Stimulated activated naive CD8-positive, alpha-beta T cell treated with anti-CD3 and anti-CD28 coated beads, Interleukin-15, amount 100 ng/mL, for 72 hours (primary cell): ENCODE results near the gene DCUN1D5.

Experiments
- ATAC-seq: fragments of 150-1000 bp; cut with Tn5 transposase; 2 replicates; pipeline ENCODE4 v1.10.0; 2021; ENCODE audit warnings: mild to moderate bottlenecking, moderate library complexity
- DNase-seq, 2 donors: peaks; one replicate each; pipeline ENCODE4 v3.0.0; 2021 to 2022
- H3K27ac Mint-ChIP-seq, 2 donors: one replicate each; pipeline ENCODE4 v1.8.0; 2022; ENCODE audit warnings: mild to moderate bottlenecking in 2 of 2, mixed read lengths in 2 of 2, moderate library complexity in 2 of 2
- H3K27me3 Mint-ChIP-seq: one replicate; pipeline ENCODE4 v1.8.0; 2022; ENCODE audit warnings: mixed read lengths
- H3K4me1 Mint-ChIP-seq: one replicate; pipeline ENCODE4 v1.8.0; 2022; ENCODE audit warnings: mild to moderate bottlenecking, mixed read lengths
- H3K4me3 Mint-ChIP-seq, 2 donors: one replicate each; pipeline ENCODE4 v1.8.0; 2022; ENCODE audit warnings: mild to moderate bottlenecking in 2 of 2, mixed read lengths in 2 of 2, moderate library complexity in 1 of 2
- H3K9me3 Mint-ChIP-seq, 2 donors: one replicate each; pipeline ENCODE4 v1.8.0; 2022; ENCODE audit warnings: mixed read lengths in 2 of 2

DCUN1D5 gene

DNA sequence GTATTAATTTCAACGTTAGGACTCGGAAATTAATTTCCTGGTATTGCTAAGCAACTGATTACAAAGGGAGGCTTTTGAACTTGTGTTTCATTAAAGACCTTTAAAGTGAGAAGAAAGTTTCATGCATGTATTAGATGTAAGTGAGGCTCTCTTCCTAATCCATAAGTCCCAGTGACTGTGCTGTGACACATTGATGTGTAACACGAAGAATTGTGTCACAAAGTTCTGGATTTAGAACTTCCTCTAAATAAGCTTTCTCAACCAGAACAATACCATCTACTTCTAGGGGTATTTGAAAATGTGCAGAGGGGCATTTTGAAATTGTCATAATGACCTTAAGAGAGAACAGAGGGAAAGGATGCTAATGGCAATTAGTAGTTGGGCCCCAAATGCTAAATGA, 14.4 kb downstream of the DCUN1D5 start:
- Mint-ChIP-seq H3K4me1 (no peaks in the 10 kb centered on the region), H3K27me3 (no peaks in the 10 kb centered on the region), H3K27ac (peak overlapping the region in 1 of 2 donors; percentile 42), H3K4me3 (no peak overlapping the region), H3K9me3 (no peaks in the 10 kb centered on the region)
- DNase-seq (no peak), ATAC-seq (no peak)

DNA sequence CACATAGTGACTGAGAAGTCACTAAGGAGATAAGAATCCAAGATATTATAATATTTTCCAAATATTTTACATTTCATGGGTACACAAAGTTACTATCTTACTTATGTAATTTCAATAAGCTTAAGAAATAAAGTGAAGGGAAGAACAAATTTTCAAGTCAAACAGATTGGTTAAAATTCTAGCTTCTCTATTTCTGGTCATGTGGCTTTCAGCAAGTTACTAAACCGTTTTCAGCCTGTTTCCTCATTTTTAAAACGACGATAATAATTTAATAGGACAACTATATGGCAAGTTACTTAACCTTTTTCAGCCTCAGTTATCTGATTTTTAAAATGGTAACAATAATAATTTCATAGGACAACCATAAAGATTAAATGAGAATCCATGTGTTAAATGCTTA, 15.6 kb downstream of the DCUN1D5 start:
- no peaks in the 10 kb centered on the region for H3K27me3 Mint-ChIP-seq
- H3K4me1 Mint-ChIP-seq: no peaks in the 10 kb centered on the region
- no peaks in the 10 kb centered on the region for H3K9me3 Mint-ChIP-seq
- no peak overlapping the region for H3K4me3 Mint-ChIP-seq
- DNase-seq (no peak), ATAC-seq (no peak)
- no peak overlapping the region for H3K27ac Mint-ChIP-seq

DNA sequence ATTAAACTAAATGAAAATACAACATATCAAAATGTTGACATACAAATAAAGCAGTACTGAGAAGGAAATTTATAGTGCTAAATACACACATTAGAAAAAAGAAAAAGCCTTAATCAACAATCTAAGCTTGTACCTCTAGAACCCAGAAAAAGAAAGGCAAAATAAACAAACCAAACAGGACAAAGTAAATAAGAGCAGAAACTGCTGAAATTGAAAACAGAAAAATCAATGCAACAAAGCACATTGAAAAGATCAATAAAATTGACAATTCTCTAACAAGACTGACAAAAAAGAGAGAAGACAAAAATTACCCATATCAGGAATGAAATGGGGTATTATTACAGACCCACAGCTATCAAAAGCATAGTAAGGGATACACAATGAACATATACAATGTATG, 21.0 kb downstream of the DCUN1D5 start:
- H3K27ac Mint-ChIP-seq: peak overlapping the region; percentile 7 to 96
- no peak overlapping the region for H3K4me3 Mint-ChIP-seq
- H3K4me1 Mint-ChIP-seq: peaks cover 42% of the 10 kb centered on the region

DNA sequence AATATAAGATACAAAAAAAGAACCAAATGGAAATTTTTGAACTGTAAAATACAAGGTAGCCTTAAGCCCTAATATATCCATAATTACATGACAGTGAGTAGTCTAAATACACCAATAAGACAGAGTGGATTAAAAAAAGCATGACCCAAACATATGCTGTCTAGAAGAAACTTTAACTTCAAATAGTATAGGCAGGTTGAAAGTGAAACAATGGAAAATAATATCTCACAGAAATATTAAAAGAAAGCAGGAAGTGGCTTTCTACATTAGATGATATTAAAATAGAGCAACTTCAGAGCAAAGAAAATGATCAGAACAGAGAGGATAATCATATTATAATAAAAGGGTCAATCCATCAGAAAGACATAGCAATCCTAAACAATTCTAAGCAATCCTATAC, 21.8 kb downstream of the DCUN1D5 start:
- Mint-ChIP-seq H3K4me1 (peaks cover 42% of the 10 kb centered on the region), H3K4me3 (peak overlapping the region; percentile 29 to 55), H3K27me3 (no peaks in the 10 kb centered on the region), H3K9me3 (no peaks in the 10 kb centered on the region), H3K27ac (peak overlapping the region; percentile 44 to 96)
- DNase-seq: no peak
- peak; percentile 68 for ATAC-seq

More for the DNA sequence above, 21.0 kb downstream of the DCUN1D5 start:
- ATAC-seq: no peak
- Mint-ChIP-seq H3K9me3 (no peaks in the 10 kb centered on the region), H3K27me3 (no peaks in the 10 kb centered on the region)
- DNase-seq: no peak

DNA sequence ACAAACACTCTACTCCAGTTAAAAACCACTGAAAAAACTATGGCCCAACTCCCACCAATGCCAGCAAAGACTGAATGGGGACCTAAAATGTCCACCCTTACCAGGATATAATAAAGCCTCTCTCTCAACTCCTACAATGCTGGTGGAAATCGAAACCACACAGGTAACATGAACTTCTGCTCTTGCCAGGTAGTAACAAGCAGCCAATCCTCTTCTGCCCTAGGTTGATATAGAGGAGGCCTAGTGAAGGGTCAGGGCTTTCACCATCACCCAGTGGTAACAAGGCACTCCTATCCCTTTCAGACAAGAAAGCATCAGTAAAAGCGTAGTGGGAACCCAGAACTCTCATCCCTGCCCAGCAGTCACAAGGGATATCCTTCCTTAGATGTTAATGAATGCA, 22.6 kb downstream of the DCUN1D5 start:
- Mint-ChIP-seq H3K27me3 (no peaks in the 10 kb centered on the region), H3K9me3 (no peaks in the 10 kb centered on the region), H3K4me1 (peaks cover 42% of the 10 kb centered on the region), H3K4me3 (peak overlapping the region; percentile 29 to 55), H3K27ac (peak overlapping the region; percentile 44 to 96)
- no peak for ATAC-seq
- DNase-seq: no peak

DNA sequence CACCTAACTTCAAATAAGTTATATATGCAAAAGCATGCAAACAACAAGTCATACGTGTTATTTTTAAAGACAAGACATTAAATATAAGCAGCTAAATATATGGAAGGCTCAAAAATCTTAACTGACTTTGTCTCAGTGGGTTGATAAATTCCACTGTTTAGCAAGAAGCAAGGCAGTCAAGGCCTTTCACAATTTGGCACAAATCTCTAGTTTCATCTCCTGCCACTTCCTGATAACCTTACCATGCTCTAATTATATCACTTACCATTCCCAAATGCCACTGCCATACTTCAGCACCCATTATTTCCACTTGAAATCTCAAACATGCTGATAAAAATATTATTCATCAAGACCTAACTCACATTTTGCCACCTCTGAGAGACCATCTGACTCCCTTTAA, 24.8 kb downstream of the DCUN1D5 start:
- Mint-ChIP-seq H3K4me3 (no peak overlapping the region), H3K9me3 (no peaks in the 10 kb centered on the region), H3K27me3 (no peaks in the 10 kb centered on the region), H3K27ac (peak overlapping the region in 1 of 2 donors; percentile 47), H3K4me1 (peaks cover 42% of the 10 kb centered on the region)
- ATAC-seq (no peak), DNase-seq (no peak)

DNA sequence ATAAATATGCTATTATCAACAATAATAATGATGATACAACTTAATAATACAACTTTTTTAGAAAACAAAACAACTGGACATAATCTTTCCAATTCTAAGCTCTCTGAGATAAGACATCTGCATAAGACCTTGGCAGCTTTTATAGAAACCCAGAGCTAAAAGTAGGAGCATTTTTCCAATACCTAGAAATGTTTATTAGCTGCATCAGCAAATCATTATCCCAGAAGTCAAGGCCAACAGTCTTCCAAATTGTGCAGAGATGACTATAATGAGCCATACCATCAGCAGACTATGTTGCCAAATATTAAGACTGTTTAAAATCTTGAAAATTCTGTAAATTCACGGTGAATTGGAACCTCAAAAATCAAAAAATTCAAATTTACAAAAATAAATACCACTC, 30.3 kb downstream of the DCUN1D5 start:
- DNase-seq (no peak), ATAC-seq (no peak)
- Mint-ChIP-seq H3K9me3 (no peaks in the 10 kb centered on the region), H3K4me3 (no peak overlapping the region), H3K27me3 (no peaks in the 10 kb centered on the region), H3K4me1 (peaks cover 1% of the 10 kb centered on the region), H3K27ac (no peak overlapping the region)

DNA sequence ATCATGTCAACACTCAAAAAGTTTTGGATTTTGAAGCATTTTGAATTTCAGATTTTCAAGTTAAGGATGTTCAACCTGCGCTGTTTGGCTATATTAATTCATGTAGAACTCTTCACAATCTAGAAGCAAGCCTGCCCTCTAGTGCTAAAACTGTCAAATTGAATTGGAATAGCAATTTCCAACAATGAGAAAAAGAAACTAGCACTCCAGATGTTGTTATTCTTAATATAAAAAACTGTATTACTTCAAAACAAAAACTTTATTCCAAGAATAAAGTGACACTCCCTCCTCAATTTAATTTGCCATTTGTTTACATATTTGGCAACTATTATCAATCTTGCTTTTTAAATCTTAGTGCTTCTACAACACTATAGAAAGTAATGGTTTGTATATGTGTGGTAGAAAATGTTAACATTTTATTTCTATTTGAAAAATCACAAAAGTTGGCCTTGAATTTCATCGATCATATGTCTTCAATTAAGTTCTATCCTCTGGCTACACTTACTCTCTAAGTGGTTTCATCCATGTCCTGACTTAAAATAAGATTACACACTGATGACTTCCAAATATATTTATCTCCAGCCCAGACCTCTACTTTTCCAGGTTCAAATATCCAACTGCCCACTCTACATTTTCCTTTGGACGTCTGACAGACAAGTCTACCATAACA, 36.6 kb downstream of the DCUN1D5 start:
- no peak for DNase-seq
- no peak overlapping the region for H3K27ac Mint-ChIP-seq
- H3K27me3 Mint-ChIP-seq: no peaks in the 10 kb centered on the region
- peaks cover 5% of the 10 kb centered on the region for H3K4me1 Mint-ChIP-seq
- ATAC-seq: peak; percentile 60
- H3K9me3 Mint-ChIP-seq: no peaks in the 10 kb centered on the region
- H3K4me3 Mint-ChIP-seq: no peak overlapping the region

DNA sequence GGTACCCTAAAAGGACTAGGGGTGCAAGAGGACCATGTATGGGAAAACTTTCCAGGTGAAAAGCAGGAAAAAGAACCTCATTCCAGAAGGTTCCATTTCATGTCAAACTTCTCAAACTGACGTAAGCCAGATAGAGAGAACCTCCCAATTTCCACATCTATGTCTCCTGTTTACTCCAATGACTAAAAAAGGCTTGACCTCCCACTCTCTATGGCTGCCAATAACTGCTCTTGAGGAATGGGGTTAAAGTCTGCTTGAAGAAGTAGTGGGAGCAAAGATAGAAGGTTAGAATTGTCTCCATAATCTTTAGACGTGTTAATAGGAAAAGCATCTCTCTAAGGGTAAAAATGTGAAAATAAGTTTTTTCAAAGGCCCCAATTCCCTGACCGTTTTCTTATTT, 38.0 kb downstream of the DCUN1D5 start:
- DNase-seq (no peak), ATAC-seq (no peak)
- no peaks in the 10 kb centered on the region for H3K9me3 Mint-ChIP-seq
- H3K27me3 Mint-ChIP-seq: no peaks in the 10 kb centered on the region
- H3K4me1 Mint-ChIP-seq: peaks cover 5% of the 10 kb centered on the region
- H3K27ac Mint-ChIP-seq: no peak overlapping the region
- H3K4me3 Mint-ChIP-seq: no peak overlapping the region

DNA sequence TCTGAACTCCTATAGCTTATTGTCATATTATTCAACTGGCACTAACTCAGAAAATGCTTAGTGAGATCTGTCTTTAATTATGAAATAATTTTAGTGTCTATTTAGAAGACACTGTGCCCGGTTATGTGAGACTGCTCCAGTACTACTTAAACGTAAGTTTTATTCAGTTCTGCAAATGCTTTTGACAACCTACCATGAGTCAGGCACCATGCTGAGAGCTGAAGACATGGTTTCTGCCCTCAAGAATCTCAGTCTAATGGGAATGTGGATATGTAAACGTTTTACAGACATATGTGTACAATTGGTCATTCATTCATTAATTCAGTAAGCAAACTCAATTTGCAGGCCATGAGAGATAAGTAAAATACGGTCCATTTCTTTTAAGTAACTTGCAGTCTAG, 40.0 kb downstream of the DCUN1D5 start:
- no peak for ATAC-seq
- H3K4me3 Mint-ChIP-seq: no peak overlapping the region
- no peaks in the 10 kb centered on the region for H3K9me3 Mint-ChIP-seq
- peaks cover 8% of the 10 kb centered on the region for H3K27me3 Mint-ChIP-seq
- peak overlapping the region in 1 of 2 donors; percentile 9 for H3K27ac Mint-ChIP-seq
- DNase-seq: no peak
- H3K4me1 Mint-ChIP-seq: peaks cover 5% of the 10 kb centered on the region

DNA sequence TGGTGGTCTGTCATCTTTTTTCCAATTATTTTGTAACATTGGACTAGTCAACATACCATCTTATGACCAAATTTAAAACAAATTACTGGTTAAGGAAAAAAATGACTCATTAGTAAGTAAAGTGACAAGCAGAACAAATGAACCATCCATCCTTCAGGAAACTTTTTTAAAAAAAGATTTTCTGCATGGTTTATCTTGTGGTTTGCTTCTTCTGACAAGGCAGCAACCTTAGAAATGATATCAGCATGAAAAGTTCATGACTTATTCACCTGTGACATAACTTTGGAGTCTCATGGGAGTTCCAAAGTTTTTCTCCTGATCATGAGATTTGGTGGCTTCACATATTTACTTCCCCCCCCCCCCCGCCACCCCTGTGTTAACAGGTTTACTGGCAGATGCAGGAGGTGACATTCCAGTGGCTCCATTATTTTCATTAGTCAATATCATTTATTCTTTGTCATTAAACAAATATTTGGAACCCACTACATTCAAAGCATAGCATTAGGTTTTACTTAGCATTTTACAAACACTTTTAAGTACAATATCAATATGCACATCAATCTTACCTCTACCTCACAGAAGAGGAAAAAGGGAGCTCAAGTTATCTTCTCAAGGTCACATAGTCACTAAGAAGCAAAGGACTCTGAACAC, 40.7 kb downstream of the DCUN1D5 start:
- Mint-ChIP-seq H3K9me3 (no peaks in the 10 kb centered on the region), H3K4me1 (peaks cover 5% of the 10 kb centered on the region), H3K27ac (no peak overlapping the region), H3K4me3 (no peak overlapping the region), H3K27me3 (peaks cover 12% of the 10 kb centered on the region)
- no peak for ATAC-seq
- DNase-seq: no peak

DNA sequence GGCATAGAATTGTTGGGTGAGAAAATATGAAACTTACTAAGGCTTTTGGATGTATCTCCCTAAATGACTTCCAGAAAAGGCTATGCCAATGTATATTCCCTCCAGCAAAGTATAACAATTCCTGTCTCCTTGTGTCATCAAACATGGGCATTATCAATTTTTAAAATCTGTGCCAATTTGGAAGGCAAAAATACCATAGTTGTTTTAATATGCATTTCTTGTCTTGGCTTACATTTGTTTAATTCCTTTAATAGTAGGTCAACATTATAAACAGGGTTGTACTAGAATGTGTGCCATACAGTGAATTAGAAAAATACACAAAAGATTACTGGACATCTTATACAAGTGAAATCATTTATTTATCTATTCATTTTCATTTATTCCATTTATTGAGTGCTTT, 41.6 kb downstream of the DCUN1D5 start:
- H3K27me3 Mint-ChIP-seq: peaks cover 16% of the 10 kb centered on the region
- no peak overlapping the region for H3K4me3 Mint-ChIP-seq
- no peak for ATAC-seq
- no peaks in the 10 kb centered on the region for H3K9me3 Mint-ChIP-seq
- peaks cover 5% of the 10 kb centered on the region for H3K4me1 Mint-ChIP-seq
- no peak overlapping the region for H3K27ac Mint-ChIP-seq
- DNase-seq: no peak

DNA sequence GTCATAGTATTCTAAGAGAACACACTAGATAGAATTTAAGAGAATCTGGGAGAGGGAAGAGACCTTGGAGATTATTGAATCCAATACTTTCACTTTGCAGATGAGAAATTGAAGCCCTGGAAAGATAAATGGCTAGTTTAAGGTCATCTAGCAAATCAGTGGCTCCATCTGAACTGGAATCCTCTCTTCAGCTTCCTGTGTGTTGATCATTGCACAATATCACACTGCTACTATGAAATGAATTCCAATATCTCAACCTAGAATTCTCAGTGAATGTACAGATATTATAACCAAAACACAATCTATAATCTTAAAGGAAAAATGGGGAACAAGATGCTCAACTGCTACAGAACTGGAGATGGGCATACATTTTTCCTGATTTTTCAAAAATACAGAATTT, 44.1 kb downstream of the DCUN1D5 start:
- ATAC-seq (no peak), DNase-seq (no peak)
- no peak overlapping the region for H3K4me3 Mint-ChIP-seq
- H3K27me3 Mint-ChIP-seq: peaks cover 24% of the 10 kb centered on the region
- H3K4me1 Mint-ChIP-seq: peaks cover 5% of the 10 kb centered on the region
- no peaks in the 10 kb centered on the region for H3K9me3 Mint-ChIP-seq
- no peak overlapping the region for H3K27ac Mint-ChIP-seq

DNA sequence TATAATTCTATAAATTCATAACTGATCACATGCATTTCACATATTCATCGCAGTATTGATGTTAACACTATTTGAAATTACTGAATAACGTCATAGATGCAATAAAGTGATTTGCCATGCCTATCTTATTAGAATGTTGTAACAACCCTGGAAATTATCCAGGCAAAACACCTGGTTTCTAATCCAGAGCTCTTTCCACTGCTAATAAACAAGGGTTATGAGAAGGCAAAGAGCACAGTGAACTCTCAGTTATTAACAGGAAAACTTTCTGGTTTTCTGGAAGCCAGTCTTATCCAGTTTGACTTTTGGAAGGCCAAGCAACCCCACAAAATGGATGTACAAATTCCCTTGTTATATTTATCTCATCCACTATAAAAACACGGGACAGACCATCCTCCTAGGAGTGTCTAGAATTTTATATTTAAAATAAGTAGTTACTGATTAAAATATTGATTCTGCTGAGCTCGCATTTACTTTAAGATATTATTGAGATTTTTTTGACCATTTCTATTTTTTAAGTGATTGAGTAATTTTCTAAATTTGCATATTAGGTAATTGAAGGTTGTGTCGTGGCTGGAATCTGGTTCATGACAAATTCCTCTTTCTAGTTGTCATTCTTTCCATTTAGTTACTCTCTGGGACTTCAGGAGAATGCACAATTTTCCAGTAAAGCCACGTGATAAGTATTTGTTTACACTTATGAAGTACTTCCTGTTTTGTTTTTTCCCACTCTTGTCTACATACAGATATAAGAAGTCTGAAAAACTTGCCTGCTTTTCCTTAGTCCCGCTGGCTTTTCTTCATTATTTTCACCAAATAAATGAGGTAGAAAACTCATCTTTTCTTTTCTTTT, 47.9 kb downstream of the DCUN1D5 start:
- H3K4me3 Mint-ChIP-seq: no peak overlapping the region
- DNase-seq: no peak
- no peaks in the 10 kb centered on the region for H3K4me1 Mint-ChIP-seq

DNA sequence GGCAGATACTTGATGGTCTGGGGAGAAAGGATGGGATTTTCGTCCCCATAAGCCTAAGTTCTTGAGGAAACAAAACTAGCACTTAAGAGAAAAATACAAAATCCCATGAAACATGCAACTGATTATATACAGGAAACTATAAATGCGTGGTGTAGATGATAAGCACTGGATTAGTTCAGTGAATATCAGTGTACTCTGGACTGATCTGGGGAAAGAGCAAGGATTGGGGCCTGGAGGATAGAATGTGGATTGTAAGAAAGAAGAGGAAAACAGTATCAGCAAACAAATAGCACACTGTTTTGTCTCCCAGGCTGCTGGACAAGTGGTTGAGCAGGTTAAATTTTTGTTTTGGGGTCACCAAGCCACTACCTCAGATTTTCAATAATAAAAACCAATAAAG, 49.8 kb downstream of the DCUN1D5 start:
- Mint-ChIP-seq H3K27me3 (peaks cover 27% of the 10 kb centered on the region), H3K27ac (no peak overlapping the region), H3K4me1 (no peaks in the 10 kb centered on the region), H3K4me3 (no peak overlapping the region), H3K9me3 (peaks cover 0 to 4% of the 10 kb centered on the region in 2 donors)
- ATAC-seq (no peak), DNase-seq (no peak)

More for the DNA sequence above, 47.9 kb downstream of the DCUN1D5 start:
- Mint-ChIP-seq H3K9me3 (no peaks in the 10 kb centered on the region), H3K27ac (peak overlapping the region in 1 of 2 donors; percentile 51), H3K27me3 (peaks cover 33% of the 10 kb centered on the region)
- no peak for ATAC-seq
